Islet precursor cell (in vitro differentiated cells): ENCODE results near the gene STPG1.
"Not testable (repeated sequence)": the region's sequence is repeated elsewhere in the genome, so short reads cannot be mapped to it uniquely, and the experiment has no call there.

Experiments
- DNase-seq: peaks from one replicate; pipeline ENCODE4 v3.0.0-alpha.2; 2018

The STPG1 gene, protein sequence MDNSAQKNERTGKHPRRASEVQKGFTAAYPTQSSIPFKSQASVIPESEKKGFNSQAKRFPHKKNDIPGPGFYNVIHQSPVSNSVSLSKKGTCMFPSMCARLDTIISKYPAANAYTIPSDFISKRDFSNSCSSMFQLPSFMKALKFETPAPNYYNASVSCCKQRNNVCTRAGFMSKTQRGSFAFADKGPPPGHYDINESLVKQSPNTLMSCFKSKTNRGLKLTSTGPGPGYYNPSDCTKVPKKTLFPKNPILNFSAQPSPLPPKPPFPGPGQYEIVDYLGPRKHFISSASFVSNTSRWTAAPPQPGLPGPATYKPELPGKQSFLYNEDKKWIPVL

GRCh38 chr1:24413350-24414163, at the start of gene STPG1:
TSS of gene STPG1 (minus strand) at chr1:24413782. CDS start at chr1:24401388, 12,394 bp downstream.
- peak; percentile 92 for DNase-seq

DNA sequence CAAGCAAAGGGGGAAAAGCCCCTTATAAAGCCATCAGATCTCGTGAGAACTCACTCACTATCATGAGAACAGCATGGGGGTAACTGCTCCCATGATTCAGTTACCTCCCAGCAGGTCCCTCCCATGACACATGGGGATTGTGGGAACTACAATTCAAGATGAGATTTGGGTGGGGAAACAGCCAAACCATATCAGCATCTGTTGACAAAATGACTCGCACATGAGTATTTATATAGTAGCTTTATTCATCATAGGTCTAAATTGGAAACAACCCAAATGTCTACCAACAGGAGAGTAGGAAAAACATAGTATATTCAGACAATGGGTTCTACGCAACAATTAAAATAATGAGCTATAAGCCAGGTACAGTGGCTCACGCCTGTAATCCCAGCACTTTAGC, 48.5 kb upstream of the STPG1 start:
- not testable (repeated sequence) for DNase-seq

DNA sequence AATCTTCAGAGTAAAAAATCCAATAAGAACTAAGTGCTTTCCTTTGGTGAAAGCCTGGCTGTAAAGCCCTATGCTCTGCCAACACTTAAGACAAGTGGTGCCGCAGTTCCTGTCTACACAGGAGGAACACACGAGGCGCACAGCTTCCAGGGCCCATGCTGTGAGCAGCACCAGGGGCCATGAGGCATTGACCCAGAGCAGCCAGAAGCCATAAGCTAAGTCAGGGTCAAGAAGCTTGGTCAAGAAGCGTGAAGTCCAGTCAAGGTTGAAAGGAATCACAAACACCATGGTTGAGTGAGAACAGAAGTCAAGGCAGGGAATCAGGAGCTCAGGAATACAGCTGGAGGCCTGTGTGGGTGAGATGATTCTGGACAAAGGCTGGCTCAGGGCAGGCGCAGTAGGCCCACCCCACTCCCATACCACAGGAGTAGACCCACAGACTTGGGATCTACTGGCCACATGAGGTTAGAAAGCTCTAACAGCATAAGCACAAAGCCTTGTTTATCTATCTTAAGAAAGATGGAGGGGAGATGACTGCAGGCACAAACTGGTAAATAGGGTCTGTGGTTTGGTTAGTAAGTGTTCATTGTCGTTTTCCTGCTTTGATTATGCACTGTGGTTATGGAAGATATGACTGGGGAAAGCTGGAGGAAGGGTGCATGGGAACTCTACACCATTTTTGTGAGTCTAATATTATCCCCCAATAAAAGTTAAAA, 46.1 kb upstream of the STPG1 start:
- peak; percentile 9 for DNase-seq

- peak; percentile 55 for DNase-seq
Observed at GRCh38 chr1:24457866-24458265, 44.3 kb upstream of the STPG1 start.

GRCh38 chr1:24455272-24455671, 41.7 kb upstream of the STPG1 start:
- DNase-seq = peak; percentile 9

DNA sequence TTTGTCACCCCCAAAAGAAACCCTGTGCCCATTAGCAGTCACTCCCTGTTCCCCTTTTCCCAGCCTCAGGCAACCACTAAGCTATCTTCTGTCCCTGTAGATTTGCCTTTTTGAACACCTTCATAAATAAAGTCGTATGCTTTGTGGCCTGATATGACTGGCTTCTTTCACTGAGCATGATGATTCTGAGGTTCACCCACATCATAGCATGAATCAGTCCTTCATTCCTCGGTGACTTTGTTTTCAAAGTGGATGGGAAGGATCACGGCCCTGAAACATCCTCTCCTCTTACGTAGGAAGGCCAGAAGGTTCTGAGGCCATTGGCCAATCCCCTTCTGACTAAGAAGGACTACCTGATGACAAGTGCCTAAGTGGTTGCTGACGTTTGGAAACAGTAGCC, 41.1 kb upstream of the STPG1 start:
- no peak for DNase-seq

- no peak for DNase-seq
Observed at GRCh38 chr1:24452922-24453485, 39.4 kb upstream of the STPG1 start.

DNA sequence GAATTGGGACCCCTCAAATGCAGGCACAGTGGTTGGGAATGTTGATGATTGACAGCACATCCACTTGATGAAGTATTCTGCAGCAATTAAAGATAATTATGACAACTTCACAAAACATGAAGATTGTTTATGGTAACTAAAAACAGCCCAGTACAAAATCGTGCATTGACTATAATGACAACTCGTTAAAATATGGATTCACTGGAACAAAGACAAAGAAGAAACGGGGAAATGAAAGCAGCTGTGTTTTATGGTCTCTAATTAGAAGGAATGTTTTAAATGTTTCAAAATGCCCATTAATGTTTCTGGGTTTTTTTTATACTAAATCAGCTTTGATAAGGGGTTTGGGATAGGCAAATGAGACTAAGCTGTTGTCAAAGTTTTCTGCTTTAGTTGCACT, 38.2 kb upstream of the STPG1 start:
- no peak for DNase-seq

DNA sequence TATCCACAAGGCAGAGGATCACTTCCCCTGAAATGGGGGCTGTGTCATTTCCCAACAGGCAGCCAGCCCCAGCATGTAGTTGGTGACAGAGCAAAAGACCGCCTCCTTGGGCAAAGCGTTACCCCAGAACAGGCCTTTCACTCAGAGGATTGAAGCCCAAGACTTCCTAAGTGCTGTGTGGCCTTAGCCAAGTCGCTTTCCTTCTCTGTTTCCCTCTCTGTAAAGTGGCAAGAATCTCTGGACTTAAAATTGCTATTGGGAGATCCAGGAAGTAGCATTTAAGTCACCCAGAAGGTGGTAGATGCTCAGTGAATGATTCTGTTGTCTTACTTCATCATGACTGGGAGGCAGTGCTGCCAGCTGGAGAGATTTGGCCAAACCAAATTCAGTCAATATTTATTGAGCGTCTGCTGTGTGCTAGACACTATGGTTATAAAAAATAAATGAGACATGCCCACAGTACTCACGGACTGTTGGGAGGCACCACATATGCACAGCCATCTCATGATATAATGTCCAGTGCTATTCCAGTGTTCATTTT, 37.3 kb upstream of the STPG1 start:
- no peak for DNase-seq

- peak; percentile 13 for DNase-seq
Observed at GRCh38 chr1:24450316-24450715, 36.7 kb upstream of the STPG1 start.

DNA sequence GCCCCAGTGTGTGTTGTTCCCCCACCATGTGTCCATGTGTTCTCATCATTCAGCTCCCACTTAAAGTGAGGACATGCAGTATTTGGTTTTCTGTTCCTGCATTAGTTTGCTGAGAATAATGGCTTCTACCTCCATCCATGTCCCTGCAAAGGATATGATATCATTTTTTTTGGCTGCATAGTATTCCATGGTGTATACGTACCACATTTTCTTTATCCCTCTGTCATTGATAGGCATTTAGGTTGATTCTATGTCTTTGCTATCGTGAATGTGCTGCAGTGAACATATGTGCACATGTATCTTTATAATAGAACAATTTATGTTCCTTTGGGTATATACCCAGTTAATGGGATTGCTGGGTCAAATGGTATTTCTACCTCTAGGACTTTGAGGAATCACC, 32.9 kb upstream of the STPG1 start:
- DNase-seq = not testable (repeated sequence)

DNA sequence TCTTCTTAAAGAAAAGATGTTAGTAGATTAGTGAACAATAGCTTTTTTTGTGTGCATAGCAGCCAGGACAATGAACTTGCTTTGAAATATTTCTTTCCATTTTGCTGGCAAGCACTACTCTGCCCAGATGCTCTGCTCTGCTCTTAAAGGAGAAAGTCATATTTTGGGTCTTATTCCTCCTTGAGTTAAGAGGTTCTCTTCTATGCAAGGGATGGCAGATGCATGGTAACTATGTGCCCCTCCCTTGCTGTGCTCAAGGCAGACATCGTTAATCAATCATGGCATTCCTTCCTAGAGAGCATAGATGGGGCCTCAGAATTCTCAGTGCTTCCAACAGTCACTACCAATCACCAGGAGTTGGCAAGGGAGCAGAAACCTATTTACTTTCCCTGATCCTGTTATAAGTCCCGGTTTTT, 29.7 kb upstream of the STPG1 start:
- peak; percentile 48 for DNase-seq

- peak; percentile 39 for DNase-seq
Observed at GRCh38 chr1:24442764-24443163, 29.2 kb upstream of the STPG1 start.

DNA sequence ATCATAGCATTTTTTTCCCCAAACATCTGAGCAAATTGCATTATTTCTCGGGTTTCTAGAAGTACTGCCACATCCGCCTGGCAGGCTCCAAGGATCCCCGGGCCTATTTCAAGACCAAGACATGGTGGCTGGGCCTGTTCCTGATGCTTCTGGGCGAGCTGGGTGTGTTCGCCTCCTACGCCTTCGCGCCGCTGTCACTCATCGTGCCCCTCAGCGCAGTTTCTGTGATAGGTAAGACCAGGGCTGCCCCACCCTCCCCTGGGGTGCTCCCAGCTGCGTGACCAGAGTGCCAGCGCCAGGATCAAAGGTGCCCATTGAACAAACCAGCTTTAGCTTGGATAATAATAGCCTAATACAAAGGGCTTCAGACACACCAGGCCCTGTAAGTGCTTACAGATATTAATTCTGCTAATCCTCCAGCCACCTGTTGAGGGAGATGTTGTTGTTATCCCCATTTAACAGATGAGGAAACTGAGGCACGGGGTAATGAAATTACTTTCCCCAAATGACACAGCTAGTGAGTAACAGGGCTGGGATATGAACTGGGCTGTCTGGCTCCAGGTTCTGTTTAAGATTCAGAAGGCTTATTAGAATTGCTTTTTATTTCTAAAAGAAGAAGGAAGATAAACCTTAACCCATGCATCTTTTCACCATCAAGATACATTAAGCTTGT, 28.6 kb upstream of the STPG1 start:
- peak; percentile 39 for DNase-seq

DNA sequence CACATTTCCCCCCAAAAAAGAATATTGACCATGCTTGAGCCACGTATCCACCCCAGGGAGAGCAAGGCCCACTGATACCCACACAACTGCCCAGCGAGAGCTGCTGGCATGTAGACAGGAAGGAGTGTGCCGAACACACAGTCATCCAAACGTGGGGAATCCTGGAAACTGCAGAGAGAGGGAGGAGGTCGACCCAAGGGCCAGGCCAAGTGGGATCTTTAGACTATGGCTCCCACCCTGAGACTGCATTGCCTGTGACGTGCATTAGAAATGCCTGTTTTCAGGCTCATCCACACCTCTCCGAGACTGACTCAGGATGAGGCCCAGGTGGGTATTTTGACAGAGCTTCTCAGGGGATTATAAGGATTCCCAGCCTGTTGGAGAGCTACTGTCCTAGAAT, 27.9 kb upstream of the STPG1 start:
- no peak for DNase-seq

DNA sequence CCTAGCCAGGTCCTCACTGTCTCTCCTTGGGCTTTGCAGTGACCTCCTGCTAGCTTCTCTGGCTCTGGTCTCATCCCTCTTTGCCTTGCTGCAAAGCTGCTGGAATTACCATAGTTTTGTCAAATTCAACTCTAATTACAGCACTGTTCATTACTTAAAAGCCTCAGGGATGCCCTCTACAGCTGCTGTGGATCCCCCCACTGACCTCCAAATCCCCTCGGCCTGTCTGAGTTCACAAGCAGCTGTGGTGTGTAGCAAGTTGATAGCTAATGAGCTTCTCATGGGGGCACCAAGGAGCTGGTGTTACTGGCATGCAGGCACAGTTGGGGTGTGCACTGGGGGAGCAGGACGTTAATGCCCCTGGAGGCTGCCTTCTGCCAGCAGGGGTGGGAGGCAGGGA, 26.9 kb upstream of the STPG1 start:
- no peak for DNase-seq

DNA sequence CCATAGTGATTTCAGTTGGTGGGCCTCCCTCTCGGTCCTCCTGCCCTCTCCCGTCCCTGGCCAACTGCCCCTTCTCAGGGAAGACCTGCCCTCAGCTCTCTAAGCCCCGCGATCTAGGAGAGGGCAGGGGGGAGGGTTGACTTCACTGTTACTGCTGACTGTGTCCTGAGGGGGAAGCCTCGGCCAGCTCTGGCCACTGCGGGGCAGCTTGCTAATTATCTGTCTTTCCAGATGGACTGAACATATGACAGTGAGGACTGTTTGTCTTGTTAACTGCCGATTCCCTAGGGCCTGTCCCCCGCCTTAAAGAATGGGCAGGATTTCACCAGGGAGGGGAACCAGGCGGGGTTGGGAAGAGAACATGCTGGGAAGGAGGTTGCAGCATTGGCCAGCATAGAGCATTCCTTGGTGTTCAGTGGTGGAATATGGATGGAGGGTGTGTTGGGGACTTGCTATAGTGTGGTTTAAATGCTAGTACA, 24.9 kb upstream of the STPG1 start:
- peak; percentile 82 for DNase-seq

- peak; percentile 52 for DNase-seq
Observed at GRCh38 chr1:24437631-24438396, 24.2 kb upstream of the STPG1 start.

DNA sequence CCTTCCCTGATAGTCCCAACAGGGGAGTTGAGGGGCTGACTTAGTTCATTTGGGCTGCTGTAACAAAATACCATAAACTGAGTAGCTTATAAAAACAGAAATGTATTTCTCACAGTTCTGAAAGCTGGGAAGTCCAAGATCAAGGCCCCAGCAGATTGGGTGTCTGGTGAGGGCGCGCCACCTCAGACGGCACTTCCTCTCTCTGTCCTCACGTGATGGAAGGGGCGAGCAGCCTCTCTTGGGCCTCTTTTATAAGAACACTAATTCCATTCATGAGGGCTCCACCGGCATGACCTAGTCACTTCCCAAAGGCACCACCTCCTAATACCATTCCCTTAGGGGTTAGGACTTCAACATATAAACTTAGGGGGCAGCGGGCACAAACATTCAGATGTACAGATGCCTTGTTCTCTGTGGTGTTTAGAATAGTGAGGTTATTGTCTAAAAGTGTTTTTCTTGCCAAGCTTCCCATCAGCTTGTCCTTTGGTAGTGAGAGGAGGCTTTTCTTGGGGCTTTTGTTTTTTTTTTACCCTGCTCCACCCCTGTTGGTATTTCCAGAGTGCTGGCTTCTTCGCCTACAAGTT, 22.3 kb upstream of the STPG1 start:
- peak; percentile 25 for DNase-seq

DNA sequence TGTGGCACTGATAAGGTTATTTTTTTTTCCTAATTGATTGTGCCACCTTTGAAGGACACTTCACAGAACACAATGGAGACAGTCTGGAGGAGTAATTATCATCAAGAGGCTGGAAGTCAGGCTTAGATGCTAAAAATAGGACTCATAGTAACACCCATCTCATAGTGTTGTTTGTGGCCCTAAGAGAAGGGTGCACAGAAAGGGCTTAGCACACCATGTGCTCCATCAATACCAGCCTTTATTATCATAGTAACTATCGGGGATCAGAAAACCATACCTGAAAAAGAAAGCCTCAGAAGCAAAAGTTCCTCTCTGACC, 13.9 kb upstream of the STPG1 start:
- DNase-seq = no peak
